Heart right ventricle (tissue), 16 donors: Measurements from ENCODE around the gene MFN2. TPM values are rescaled to one million over a fixed set of nuclear protein-coding genes. Genes with fewer than 3 reads are reported as not detected.
A peak's percentile ranks its signal among the peaks of the same experiment; 100 is the strongest.

Source experiments
- ATAC-seq, 8 donors: fragments of 200-7000 bp; cut with Tn5 transposase; one replicate each; pipeline ENCODE4 v1.9.1; 2020; ENCODE audit warnings: mild to moderate bottlenecking in 8 of 8, moderate library complexity in 8 of 8, moderate number of reproducible peaks in 1 of 8
- DNase-seq, 2 donors: peaks; one replicate each; pipeline ENCODE4 v3.0.0-alpha.2; 2020
- H3K27ac ChIP-seq, 10 donors: fragments of 200-600 bp; sonication (generic) in 2 of 10; one replicate each; pipeline versions ENCODE4 v1.5.0 to v1.8.0; 2020 to 2022; ENCODE audit warnings: mild to moderate bottlenecking in 3 of 10
- H3K27me3 ChIP-seq, 7 donors: fragments of 200-600 bp; one replicate each; pipeline ENCODE4 v1.8.0; 2021 to 2022; ENCODE audit warnings: mild to moderate bottlenecking in 2 of 7
- H3K36me3 ChIP-seq, 9 donors: fragments of 200-600 bp; sonication (generic) in 1 of 9; one replicate each; pipeline versions ENCODE4 v1.5.0 to v1.8.0; 2020 to 2022; ENCODE audit warnings: mild to moderate bottlenecking in 2 of 9
- H3K4me1 ChIP-seq, 9 donors: fragments of 200-600 bp; sonication (generic) in 1 of 9; one replicate each; pipeline versions ENCODE4 v1.5.0 to v1.8.0; 2020 to 2022; ENCODE audit warnings: mild to moderate bottlenecking in 4 of 9
- H3K4me3 ChIP-seq, 10 donors: fragments of 200-600 bp; sonication (generic) in 2 of 10; one replicate each; pipeline versions ENCODE4 v1.5.0 to v1.8.0; 2020 to 2022; ENCODE audit warnings: mild to moderate bottlenecking in 7 of 10, moderate library complexity in 2 of 10
- H3K9me3 ChIP-seq, 11 donors: fragments of 200-600 bp in 10 of 11; sonication (generic) in 2 of 11; one replicate each; pipeline versions ENCODE4 v1.5.0 to v1.8.0; 2013 to 2022; ENCODE audit warnings: mild to moderate bottlenecking in 2 of 11, control low read depth in 1 of 11, moderate library complexity in 1 of 11
- CTCF ChIP-seq, 9 donors: fragments of 200-600 bp; sonication (generic) in 2 of 9; IDR thresholded peaks; one replicate each; pipeline versions ENCODE4 v1.5.0 to v1.8.0; 2021 to 2022; ENCODE audit warnings: antibody characterized with exemption in 9 of 9, mild to moderate bottlenecking in 5 of 9, moderate library complexity in 1 of 9
- whole genome bisulfite sequencing, 2 donors: extraction: QIAGEN DNeasy Blood & Tissue Kit; methylation state at CpG; one replicate each; pipeline ENCODE4 v1.1.7; 2013; ENCODE audit warnings: inconsistent platforms in 1 of 2; 5-methylcytosine and 5-hydroxymethylcytosine counted together
- intact Hi-C, 10 donors: fragments of 100-400 bp; cut with DNase I; formaldehyde crosslinking; loops; one replicate each; pipeline versions ENCODE4 v1.11.1 to v1.14.2; 2022
- long read RNA-seq, 3 donors: library from polyadenylated mRNA; unstranded; transcript quantifications; one replicate each; pipeline ENCODE4 v2.0.0, GENCODE V29; 2020 to 2021
- polyA plus RNA-seq, 2 donors: library from polyadenylated mRNA; stranded (reverse); fragments of 200-250 nt; gene quantifications; one replicate each; pipeline ENCODE4 v1.2.3, GENCODE V29; 2013
- total RNA-seq, 10 donors: library from RNA; stranded (reverse); fragmentation: NEBNext Ultra II Directional in 3 of 10; extraction: Animal tissue kit (Norgen Biotek cat#: 25700) in 3 of 10; gene quantifications; one replicate each; pipeline versions ENCODE4 v1.2.1 to v1.2.4, GENCODE V29; 2021 to 2023
- donor health status: Arrhythmogenic right ventricular cardiomyopathy.
- donor health status: ischemic (EF 13 %, LVEDD 7.1; RV severe dilation, severe dysfunction).
- donor health status: healthy with polysubstance abuse.
- donor health status: DM: no; HTN: yes; CAD: no.
- donor health status: DM: no; HTN: no; CAD: no.
- donor health status: ischemic (EF 25% LVEDD 6.9; RV normal size, moderate dysfunction).
- donor health status: ischemic (EF 25% LVEDD 5.7; RV mildly dilated, moderate dysfunction).
- donor health status: healthy.
- donor health status: DM: yes; HTN: yes; CAD: no.
- donor health status: Ischemic cardiomyopathy.
- donor health status: ischemic (EF 35%, LVEDD 5.7; RV mildly dilated, moderate dysfunction).
- donor health status: nonischemic (EF 11% LVEDD 7.7; RV severe dilation, severe dysfunction).
- donor health status: DM: yes; HTN: yes; CAD: no.
- donor health status: PGD.
- donor health status: ischemic (EF 29% LVEDD 5.4; RV normal size, mild dysfunction).
- donor health status: nonischemic (EF 23%, LVEDD 6.1; RV moderate dilation, normal function).

Gene MFN2
- 1,000 to 10,000 TPM in 1 of 10 donors, 100 to 1,000 TPM in 9; 470 to 1,066 (median 788) TPM for total RNA-seq
- polyA plus RNA-seq = 100 to 1,000 TPM; 154 to 171 TPM
- long read RNA-seq, donor 1, full-length matches to known transcripts = 124 of 558 reads
- long read RNA-seq, donor 1, partial matches to known transcripts = 373 of 558 reads
- long read RNA-seq, donor 1, other reads (novel, unspliced or antisense) = 61 of 558 reads
- long read RNA-seq, donor 2, full-length matches to known transcripts = 178 of 972 reads
- long read RNA-seq, donor 2, partial matches to known transcripts = 618 of 972 reads
- long read RNA-seq, donor 2, other reads (novel, unspliced or antisense) = 176 of 972 reads
- long read RNA-seq, donor 3, full-length matches to known transcripts = 257 of 1,955 reads
- long read RNA-seq, donor 3, partial matches to known transcripts = 1,410 of 1,955 reads
- long read RNA-seq, donor 3, other reads (novel, unspliced or antisense) = 288 of 1,955 reads

- Histone ChIP-seq H3K36me3 (peaks cover 0 to 53% (median 21%) of the 10 kb centered on the region in 9 donors), H3K27me3 (no peaks in the 10 kb centered on the region), H3K9me3 (no peaks in the 10 kb centered on the region), H3K4me3 (peak within 1 kb of the TSS; percentile 64 to 99 (median 84)), H3K4me1 (peaks cover 14 to 66% (median 58%) of the 10 kb centered on the region in 9 donors), H3K27ac (peak within 1 kb of the TSS; percentile 92 to 100 (median 98))
- 0% methylated on average over 72 to 74 of the region's 74 CpGs for WGBS, 2 donors
- ATAC-seq (peak; percentile 90 to 95 (median 92)), DNase-seq (peak; percentile 95 to 97)
- intact Hi-C loops = loop anchor here in 7 of 10 donors (1.0 to 10.0 kb wide), 7 partner anchors 43 to 73 kb away; partner anchors contain the start of gene PLOD1 (in 2 of the 7)
- no peak for TF ChIP-seq CTCF (IDR thresholded peaks at IDR 0.05)
Observed at GRCh38 chr1:11979851-11980675, at the start of gene MFN2. Gene MFN2, plus strand, starts transcription at chr1:11980444. Its CDS starts 8,725 bp downstream, at chr1:11989169.

GRCh38 chr1:11930571-11931445, 49.4 kb upstream of the MFN2 start:
- WGBS, 2 donors = 43 to 51% methylated on average over 7 of the region's 7 CpGs
- Histone ChIP-seq H3K27ac (peak overlapping the region; percentile 25 to 90 (median 74)), H3K4me3 (no peak overlapping the region), H3K36me3 (no peaks in the 10 kb centered on the region), H3K4me1 (peaks cover 14 to 82% (median 65%) of the 10 kb centered on the region in 9 donors), H3K9me3 (no peaks in the 10 kb centered on the region), H3K27me3 (no peaks in the 10 kb centered on the region)
- intact Hi-C loops = loop anchor here in 1 of 10 donors (5.0 kb wide), 1 partner anchor 46 kb away; no protein-coding TSS in a partner anchor
- TF ChIP-seq CTCF (IDR thresholded peaks at IDR 0.05) = no peak
- ATAC-seq = peak in 1 of 8 donors; percentile 19
- DNase-seq = peak in 1 of 2 donors; percentile 71

- ATAC-seq = no peak
- TF ChIP-seq CTCF (IDR thresholded peaks at IDR 0.05) = no peak
- peaks cover 0 to 7% (median 0%) of the 10 kb centered on the region in 9 donors for H3K36me3 ChIP-seq
- H3K27me3 ChIP-seq = no peaks in the 10 kb centered on the region
- DNase-seq = no peak
- no peak overlapping the region for H3K4me3 ChIP-seq
- intact Hi-C loops = loop anchor here in 1 of 10 donors (5.0 kb wide), 1 partner anchor 45 kb away; no protein-coding TSS in a partner anchor
- peaks cover 14 to 87% (median 68%) of the 10 kb centered on the region in 9 donors for H3K4me1 ChIP-seq
- H3K9me3 ChIP-seq = no peaks in the 10 kb centered on the region
- 93 to 95% methylated on average over 10 of the region's 10 CpGs for WGBS, 2 donors
- peak overlapping the region in 7 of 10 donors; percentile 51 to 90 (median 80) for H3K27ac ChIP-seq
Observed at GRCh38 chr1:11931845-11932244, 48.4 kb upstream of the MFN2 start.
